ENCODE measurements around the gene C19orf53.

C19orf53 gene

DNA sequence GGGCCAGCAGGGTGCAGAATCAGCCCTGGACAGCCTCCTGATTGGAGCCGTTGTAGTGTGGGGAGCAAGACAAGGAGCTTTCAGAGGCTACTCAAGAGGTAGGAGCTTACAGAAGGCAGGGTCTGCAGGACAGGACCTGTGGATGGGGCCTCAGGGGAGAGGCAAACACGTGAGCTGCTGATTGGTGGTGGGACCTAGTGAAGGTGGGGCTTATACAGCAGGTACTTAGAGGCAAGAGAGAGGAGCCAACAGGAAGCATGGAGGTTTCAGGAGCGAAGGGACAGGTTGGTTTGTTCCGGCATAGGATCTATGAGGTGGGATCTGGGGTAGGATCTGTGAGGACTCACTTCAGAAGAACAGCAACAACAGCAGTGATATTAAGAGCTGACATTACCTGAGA, 53.4 kb downstream of the C19orf53 start:
- no peak for DNase-seq

Measured in NCI-H1417 (cell line).